Testis (tissue), 2 donors: ENCODE results near the gene SFXN2.

Source experiments
- POLR2A ChIP-seq: fragments of 450-650 bp; IDR thresholded peaks from one replicate; pipeline ENCODE4 v1.6.1; 2017; ENCODE audit warnings: antibody characterized with exemption, mild to moderate bottlenecking, moderate library complexity
- TF ChIP-seq, protein P1 (sequence below), 3 experiments: fragments of 450-650 bp in 2 of 3; fragments of 200-600 bp in 1 of 3; sonication (generic) in 1 of 3; IDR thresholded peaks; one replicate each; pipeline ENCODE4 v1.5.1; 2016 to 2019; ENCODE audit warnings: antibody characterized with exemption in 3 of 3, mild to moderate bottlenecking in 2 of 3, moderate library complexity in 1 of 3

DNA sequence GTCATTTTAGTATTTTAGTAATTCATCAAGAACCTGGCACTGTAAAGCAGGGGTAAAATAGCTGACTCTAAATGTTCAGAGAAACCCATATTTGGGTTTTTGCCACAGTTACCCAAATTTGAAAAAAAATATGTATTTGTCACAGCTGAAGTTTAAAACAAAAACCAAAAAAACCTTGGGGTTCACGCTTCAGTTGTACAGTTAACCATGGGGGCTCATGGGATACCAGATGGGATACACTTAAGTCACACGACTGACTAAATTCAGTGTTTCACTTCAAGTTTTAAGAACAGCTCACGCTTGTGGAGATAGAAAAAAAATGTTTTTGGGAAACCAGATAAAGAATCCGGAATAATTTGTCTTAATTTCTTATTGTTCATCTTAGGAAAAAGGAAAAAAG lies 2.3 kb upstream of the SFXN2 start:
- TF ChIP-seq, protein P1, sequence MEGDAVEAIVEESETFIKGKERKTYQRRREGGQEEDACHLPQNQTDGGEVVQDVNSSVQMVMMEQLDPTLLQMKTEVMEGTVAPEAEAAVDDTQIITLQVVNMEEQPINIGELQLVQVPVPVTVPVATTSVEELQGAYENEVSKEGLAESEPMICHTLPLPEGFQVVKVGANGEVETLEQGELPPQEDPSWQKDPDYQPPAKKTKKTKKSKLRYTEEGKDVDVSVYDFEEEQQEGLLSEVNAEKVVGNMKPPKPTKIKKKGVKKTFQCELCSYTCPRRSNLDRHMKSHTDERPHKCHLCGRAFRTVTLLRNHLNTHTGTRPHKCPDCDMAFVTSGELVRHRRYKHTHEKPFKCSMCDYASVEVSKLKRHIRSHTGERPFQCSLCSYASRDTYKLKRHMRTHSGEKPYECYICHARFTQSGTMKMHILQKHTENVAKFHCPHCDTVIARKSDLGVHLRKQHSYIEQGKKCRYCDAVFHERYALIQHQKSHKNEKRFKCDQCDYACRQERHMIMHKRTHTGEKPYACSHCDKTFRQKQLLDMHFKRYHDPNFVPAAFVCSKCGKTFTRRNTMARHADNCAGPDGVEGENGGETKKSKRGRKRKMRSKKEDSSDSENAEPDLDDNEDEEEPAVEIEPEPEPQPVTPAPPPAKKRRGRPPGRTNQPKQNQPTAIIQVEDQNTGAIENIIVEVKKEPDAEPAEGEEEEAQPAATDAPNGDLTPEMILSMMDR (IDR thresholded peaks at IDR 0.05): no peak
- TF ChIP-seq POLR2A: no peak
